ENCODE measurements around the gene MRPL32. TPM values are rescaled to one million over a fixed set of nuclear protein-coding genes. Genes with fewer than 3 reads are reported as not detected.

The MRPL32 gene
- total RNA-seq, 1 donor from 2014 or later = 56.2 TPM

GRCh38 chr7:42981601-42982000 lies 49.4 kb downstream of the MRPL32 start:
- DNase-seq = no peak
- H3K4me1 Mint-ChIP-seq (ENCODE audit: low read depth, unreplicated experiment) = no peaks in the 10 kb centered on the region
- no peak for TF ChIP-seq CTCF (IDR thresholded peaks at IDR 0.05; ENCODE audit: partially characterized antibody, unreplicated experiment)
- no peak overlapping the region for H3K27ac Mint-ChIP-seq (ENCODE audit: unreplicated experiment)
- no peaks in the 10 kb centered on the region for H3K9me3 Mint-ChIP-seq (ENCODE audit: unreplicated experiment)
- H3K36me3 Mint-ChIP-seq (ENCODE audit: unreplicated experiment) = peaks cover 8% of the 10 kb centered on the region
- H3K27me3 Mint-ChIP-seq (ENCODE audit: unreplicated experiment) = no peaks in the 10 kb centered on the region
- no peak overlapping the region for H3K4me3 Mint-ChIP-seq (ENCODE audit: unreplicated experiment)

- Mint-ChIP-seq H3K27me3 (ENCODE audit: unreplicated experiment) (no peaks in the 10 kb centered on the region), H3K4me1 (ENCODE audit: low read depth, unreplicated experiment) (no peaks in the 10 kb centered on the region)
- no peak for DNase-seq
Observed at GRCh38 chr7:42982604-42983115, 50.5 kb downstream of the MRPL32 start.

GRCh38 chr7:42984137-42984536 lies 52.0 kb downstream of the MRPL32 start:
- no peak for DNase-seq
- H3K27ac Mint-ChIP-seq (ENCODE audit: unreplicated experiment) = no peak overlapping the region
- no peaks in the 10 kb centered on the region for H3K4me1 Mint-ChIP-seq (ENCODE audit: low read depth, unreplicated experiment)
- H3K4me3 Mint-ChIP-seq (ENCODE audit: unreplicated experiment) = no peak overlapping the region
- TF ChIP-seq CTCF (IDR thresholded peaks at IDR 0.05; ENCODE audit: partially characterized antibody, unreplicated experiment) = no peak
- no peaks in the 10 kb centered on the region for H3K27me3 Mint-ChIP-seq (ENCODE audit: unreplicated experiment)
- no peaks in the 10 kb centered on the region for H3K9me3 Mint-ChIP-seq (ENCODE audit: unreplicated experiment)
- peaks cover 14% of the 10 kb centered on the region for H3K36me3 Mint-ChIP-seq (ENCODE audit: unreplicated experiment)

More at GRCh38 chr7:42982604-42983115, 50.5 kb downstream of the MRPL32 start:
- Mint-ChIP-seq H3K9me3 (ENCODE audit: unreplicated experiment) (no peaks in the 10 kb centered on the region), H3K27ac (ENCODE audit: unreplicated experiment) (no peak overlapping the region), H3K4me3 (ENCODE audit: unreplicated experiment) (no peak overlapping the region), H3K36me3 (ENCODE audit: unreplicated experiment) (peaks cover 14% of the 10 kb centered on the region)
- TF ChIP-seq CTCF (IDR thresholded peaks at IDR 0.05; ENCODE audit: partially characterized antibody, unreplicated experiment) = no peak

- Mint-ChIP-seq H3K27ac (ENCODE audit: unreplicated experiment) (no peak overlapping the region), H3K9me3 (ENCODE audit: unreplicated experiment) (no peaks in the 10 kb centered on the region), H3K4me1 (ENCODE audit: low read depth, unreplicated experiment) (peaks cover 1% of the 10 kb centered on the region), H3K27me3 (ENCODE audit: unreplicated experiment) (no peaks in the 10 kb centered on the region), H3K36me3 (ENCODE audit: unreplicated experiment) (peaks cover 14% of the 10 kb centered on the region), H3K4me3 (ENCODE audit: unreplicated experiment) (no peak overlapping the region)
- TF ChIP-seq CTCF (IDR thresholded peaks at IDR 0.05; ENCODE audit: partially characterized antibody, unreplicated experiment) = no peak
- DNase-seq = no peak
Observed at GRCh38 chr7:42986213-42986612, 54.0 kb downstream of the MRPL32 start.

GRCh38 chr7:42986781-42987248 lies 54.6 kb downstream of the MRPL32 start:
- H3K4me1 Mint-ChIP-seq (ENCODE audit: low read depth, unreplicated experiment) = peaks cover 6% of the 10 kb centered on the region
- no peak overlapping the region for H3K27ac Mint-ChIP-seq (ENCODE audit: unreplicated experiment)
- no peak overlapping the region for H3K4me3 Mint-ChIP-seq (ENCODE audit: unreplicated experiment)
- peaks cover 14% of the 10 kb centered on the region for H3K36me3 Mint-ChIP-seq (ENCODE audit: unreplicated experiment)
- no peaks in the 10 kb centered on the region for H3K9me3 Mint-ChIP-seq (ENCODE audit: unreplicated experiment)
- TF ChIP-seq CTCF (IDR thresholded peaks at IDR 0.05; ENCODE audit: partially characterized antibody, unreplicated experiment) = no peak
- no peaks in the 10 kb centered on the region for H3K27me3 Mint-ChIP-seq (ENCODE audit: unreplicated experiment)
- no peak for DNase-seq

Other genes starting within 250 kb of the MRPL32 start
- 3.6 TPM for gene C7orf25, start 20.3 kb upstream of the MRPL32 start, total RNA-seq (ENCODE audit: unreplicated experiment)
- gene PSMA2, start 202 bp upstream of the MRPL32 start, total RNA-seq (ENCODE audit: unreplicated experiment) = 78.4 TPM
- 68.7 TPM for gene HECW1, start 180.3 kb downstream of the MRPL32 start, total RNA-seq (ENCODE audit: unreplicated experiment)

All from glutamatergic neuron (in vitro differentiated cells).